ENCODE results near the gene DIPK1C. TPM values are rescaled to one million over a fixed set of nuclear protein-coding genes. Genes with fewer than 3 reads are reported as not detected.

DIPK1C gene
- total RNA-seq, 1 donor from 2014 or later: not detected

DNA sequence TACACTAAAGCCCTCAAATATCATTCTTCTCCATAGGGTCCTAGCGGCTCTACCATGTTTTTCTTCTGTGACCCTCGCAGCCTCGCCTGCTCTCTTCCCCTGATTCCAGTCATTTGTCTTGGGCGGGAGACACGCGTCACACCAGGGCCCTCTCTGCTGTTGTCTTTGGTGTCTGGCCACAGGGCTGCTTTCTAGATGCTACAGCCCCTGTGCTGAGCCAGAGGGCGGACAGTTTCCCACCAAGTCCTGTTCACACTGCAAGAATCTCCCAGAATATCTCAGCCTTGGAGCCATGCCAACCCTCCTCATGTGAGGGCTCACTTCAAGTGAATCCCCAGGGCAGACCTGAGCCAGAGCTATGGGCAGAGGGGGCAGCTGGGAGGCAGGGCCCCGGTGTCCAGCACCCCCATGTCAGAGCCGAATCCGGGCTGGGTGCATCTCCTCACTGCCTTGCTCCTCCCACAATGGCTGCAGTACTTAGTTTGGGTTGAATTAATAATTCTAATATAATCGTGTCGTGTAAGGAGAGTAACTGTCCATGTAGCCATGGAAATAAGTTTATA is 42.1 kb downstream of the DIPK1C start:
- Mint-ChIP-seq H3K4me3 (ENCODE audit: low read depth) (no peak overlapping the region), H3K27ac (no peak overlapping the region), H3K27me3 (peaks cover 20% of the 10 kb centered on the region), H3K4me1 (ENCODE audit: low read depth) (peaks cover 15% of the 10 kb centered on the region), H3K36me3 (ENCODE audit: insufficient read depth) (no peaks in the 10 kb centered on the region), H3K9me3 (ENCODE audit: low read depth) (no peaks in the 10 kb centered on the region)
- TF ChIP-seq CTCF (IDR thresholded peaks at IDR 0.05; ENCODE audit: unreplicated experiment): no peak
- DNase-seq (ENCODE audit: low spot score, unreplicated experiment): no peak

DNA sequence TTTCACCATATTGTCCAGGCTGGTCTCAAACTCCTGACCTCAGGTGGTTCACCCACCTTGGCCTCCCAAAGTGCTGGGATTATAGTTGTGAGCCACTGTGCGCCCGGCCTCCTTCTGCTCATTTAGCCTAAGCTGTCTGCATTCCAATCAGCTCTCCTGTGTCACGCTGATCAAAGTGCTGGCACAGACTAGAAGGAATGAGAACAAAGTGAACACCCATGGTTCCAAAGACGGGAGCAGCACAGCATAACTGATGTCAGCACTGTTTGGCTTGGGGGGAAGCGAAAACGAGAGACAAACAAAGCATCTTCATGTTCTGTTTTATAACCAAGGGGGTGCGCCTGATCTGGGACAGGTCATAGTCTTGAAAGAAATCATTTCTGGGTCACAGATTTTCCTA is 43.3 kb downstream of the DIPK1C start:
- Mint-ChIP-seq H3K36me3 (ENCODE audit: insufficient read depth) (no peaks in the 10 kb centered on the region), H3K4me1 (ENCODE audit: low read depth) (peaks cover 15% of the 10 kb centered on the region), H3K27me3 (peaks cover 17% of the 10 kb centered on the region), H3K4me3 (ENCODE audit: low read depth) (no peak overlapping the region), H3K27ac (no peak overlapping the region), H3K9me3 (ENCODE audit: low read depth) (no peaks in the 10 kb centered on the region)
- no peak for TF ChIP-seq CTCF (IDR thresholded peaks at IDR 0.05; ENCODE audit: unreplicated experiment)
- DNase-seq (ENCODE audit: low spot score, unreplicated experiment): no peak

DNA sequence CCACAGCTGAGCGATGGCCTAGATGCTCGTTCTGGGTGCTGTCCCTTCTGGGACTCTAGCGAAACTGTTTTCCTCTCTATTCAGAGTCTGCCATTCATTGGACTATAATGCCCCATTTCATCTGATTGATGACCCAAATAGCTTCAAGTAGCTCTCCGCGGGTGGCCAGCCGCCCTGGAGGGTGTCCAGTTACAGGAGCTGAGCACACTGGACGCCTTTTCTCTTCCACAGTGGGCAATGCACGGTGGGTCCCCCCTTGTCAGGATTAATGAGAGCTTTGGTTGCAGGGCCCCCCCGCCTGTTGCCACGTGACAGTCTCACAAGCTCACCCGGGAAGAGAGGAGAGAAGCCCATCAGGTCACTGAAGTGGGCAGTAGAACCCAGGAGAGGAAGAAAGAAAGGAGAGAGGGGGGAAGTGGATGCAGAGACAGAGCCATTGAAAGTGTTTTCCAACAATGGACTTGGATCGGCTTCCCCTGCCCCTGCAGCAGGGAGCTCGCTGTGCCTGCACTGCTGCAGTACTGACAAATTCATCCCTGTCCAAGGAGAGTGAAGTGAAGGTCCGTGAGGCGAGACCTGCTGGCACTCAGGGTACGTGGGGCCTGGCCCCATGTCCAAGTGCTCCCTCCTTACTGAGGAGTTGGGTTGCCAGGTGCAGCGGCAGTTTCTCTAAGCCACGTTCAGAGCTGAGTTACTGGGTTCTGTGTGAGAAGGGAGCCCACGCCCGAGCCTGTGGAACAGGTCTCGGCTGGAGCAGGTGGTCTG is 44.8 kb downstream of the DIPK1C start:
- peak overlapping the region; percentile 35 for H3K27ac Mint-ChIP-seq
- no peak for DNase-seq (ENCODE audit: low spot score, unreplicated experiment)

DNA sequence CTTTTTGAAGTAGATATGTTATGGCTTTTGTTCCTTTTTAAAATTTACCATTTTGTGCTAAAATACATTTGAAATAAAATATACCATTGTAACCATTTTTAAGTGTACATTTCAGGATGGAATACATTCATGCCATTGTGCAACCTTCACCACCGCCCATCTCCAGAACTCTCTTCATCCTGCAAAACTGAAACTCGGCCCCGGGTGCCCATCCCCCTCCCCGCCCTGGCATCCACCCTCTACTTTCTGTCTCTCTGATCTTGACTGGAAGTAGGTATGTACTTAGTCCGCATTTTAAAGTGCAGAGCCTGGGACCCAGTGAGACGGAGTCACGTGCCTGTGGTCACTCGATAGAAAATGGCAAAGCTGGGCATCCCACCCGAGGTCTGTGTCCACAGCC is 45.6 kb downstream of the DIPK1C start:
- no peak for DNase-seq (ENCODE audit: low spot score, unreplicated experiment)
- Mint-ChIP-seq H3K9me3 (ENCODE audit: low read depth) (no peaks in the 10 kb centered on the region), H3K4me1 (ENCODE audit: low read depth) (peaks cover 10% of the 10 kb centered on the region), H3K36me3 (ENCODE audit: insufficient read depth) (no peaks in the 10 kb centered on the region), H3K27ac (peak overlapping the region; percentile 69), H3K4me3 (ENCODE audit: low read depth) (no peak overlapping the region), H3K27me3 (peaks cover 12% of the 10 kb centered on the region)
- no peak for TF ChIP-seq CTCF (IDR thresholded peaks at IDR 0.05; ENCODE audit: unreplicated experiment)

More for the DNA sequence above, 44.8 kb downstream of the DIPK1C start:
- Mint-ChIP-seq H3K4me1 (ENCODE audit: low read depth) (peaks cover 15% of the 10 kb centered on the region), H3K4me3 (ENCODE audit: low read depth) (no peak overlapping the region), H3K9me3 (ENCODE audit: low read depth) (no peaks in the 10 kb centered on the region), H3K36me3 (ENCODE audit: insufficient read depth) (no peaks in the 10 kb centered on the region), H3K27me3 (peaks cover 12% of the 10 kb centered on the region)
- TF ChIP-seq CTCF (IDR thresholded peaks at IDR 0.05; ENCODE audit: unreplicated experiment): no peak

- no peaks in the 10 kb centered on the region for H3K9me3 Mint-ChIP-seq (ENCODE audit: low read depth)
- H3K27ac Mint-ChIP-seq: no peak overlapping the region
- TF ChIP-seq CTCF (IDR thresholded peaks at IDR 0.05; ENCODE audit: unreplicated experiment): no peak
- peaks cover 10% of the 10 kb centered on the region for H3K4me1 Mint-ChIP-seq (ENCODE audit: low read depth)
- no peaks in the 10 kb centered on the region for H3K36me3 Mint-ChIP-seq (ENCODE audit: insufficient read depth)
- no peak for DNase-seq (ENCODE audit: low spot score, unreplicated experiment)
- peaks cover 12% of the 10 kb centered on the region for H3K27me3 Mint-ChIP-seq
- H3K4me3 Mint-ChIP-seq (ENCODE audit: low read depth): no peak overlapping the region
Measured at GRCh38 chr18:74410441-74410992, 46.6 kb downstream of the DIPK1C start.
